ENCODE data around the gene TRPM4.
"Not testable (repeated sequence)": the region's sequence is repeated elsewhere in the genome, so short reads cannot be mapped to it uniquely, and the experiment has no call there.

TRPM4 gene
- total RNA-seq: 0 to 0.07 (median 0) reads per million in 3 experiments

- no peak for DNase-seq
Observed at GRCh38 chr19:49157445-49158224, at the start of gene TRPM4. Gene TRPM4, plus strand, starts transcription at chr19:49157792. Its CDS starts 75 bp downstream, at chr19:49157867.

GRCh38 chr19:49109051-49109450 lies 48.5 kb upstream of the TRPM4 start:
- DNase-seq: no peak

- no peak for DNase-seq
Observed at GRCh38 chr19:49109569-49110233, 47.9 kb upstream of the TRPM4 start.

GRCh38 chr19:49110567-49110966 lies 47.0 kb upstream of the TRPM4 start:
- DNase-seq: no peak

GRCh38 chr19:49111218-49111998 lies 46.2 kb upstream of the TRPM4 start:
- no peak for DNase-seq

GRCh38 chr19:49113762-49114629 lies 43.6 kb upstream of the TRPM4 start, which contains the start of gene LIN7B:
Gene LIN7B, plus strand, starts transcription at chr19:49114370. Its CDS starts 35 bp downstream, at chr19:49114405.
- peak; percentile 80 for DNase-seq

- peak; percentile 30 for DNase-seq
Observed at GRCh38 chr19:49114630-49115363, 42.8 kb upstream of the TRPM4 start.

GRCh38 chr19:49116544-49116943 lies 41.0 kb upstream of the TRPM4 start:
- no peak for DNase-seq

- no peak for DNase-seq
Observed at GRCh38 chr19:49117677-49118564, 39.7 kb upstream of the TRPM4 start.

GRCh38 chr19:49118565-49119410 lies 38.8 kb upstream of the TRPM4 start, which contains the start of gene C19orf73:
Gene C19orf73, minus strand, starts transcription at chr19:49119143. Its CDS starts 121 bp downstream, at chr19:49119022.
- peak; percentile 95 for DNase-seq

- DNase-seq: no peak
Observed at GRCh38 chr19:49119411-49120324, 37.9 kb upstream of the TRPM4 start, which contains the start of gene PPFIA3. Gene PPFIA3, plus strand, starts transcription at chr19:49119544. Its CDS starts 8,330 bp downstream, at chr19:49127874.

- no peak for DNase-seq
Observed at GRCh38 chr19:49120325-49120683, 37.3 kb upstream of the TRPM4 start.

GRCh38 chr19:49120868-49121267 lies 36.7 kb upstream of the TRPM4 start:
- DNase-seq: no peak

- not testable (repeated sequence) for DNase-seq
Observed at GRCh38 chr19:49121841-49122240, 35.8 kb upstream of the TRPM4 start.

- DNase-seq: not testable (repeated sequence)
Observed at GRCh38 chr19:49123285-49123684, 34.3 kb upstream of the TRPM4 start.

GRCh38 chr19:49125025-49125731 lies 32.4 kb upstream of the TRPM4 start:
- DNase-seq: no peak

GRCh38 chr19:49126575-49126974 lies 31.0 kb upstream of the TRPM4 start:
- no peak for DNase-seq

All from central memory CD4-positive, alpha-beta T cell (primary cell).